AG09309 (cell line): ENCODE data around the gene MLH3.

Experiments
- DNase-seq: peaks from one replicate; pipeline ENCODE4 v3.0.0-alpha.2; 2010; ENCODE audit warnings: low read depth
- H3K4me3 ChIP-seq: 2 replicates; pipeline ENCODE4 v1.5.1; 2011; ENCODE audit warnings: mild to moderate bottlenecking, low read depth, low read length, moderate library complexity; ENCODE audit not compliant: control insufficient read depth
- CTCF ChIP-seq: IDR thresholded peaks from 2 replicates; pipeline ENCODE4 v1.5.1; 2011; ENCODE audit warnings: mild to moderate bottlenecking, low read depth, low read length, inconsistent platforms; ENCODE audit not compliant: insufficient read depth, control insufficient read depth; ENCODE audit errors: missing control alignments

Gene MLH3

GRCh38 chr14:75023108-75023507 lies 28.2 kb downstream of the MLH3 start:
- TF ChIP-seq CTCF: no peak
- no peak for DNase-seq
- H3K4me3 ChIP-seq: no peak overlapping the region

GRCh38 chr14:75022655-75023054 lies 28.6 kb downstream of the MLH3 start:
- no peak for DNase-seq
- H3K4me3 ChIP-seq: no peak overlapping the region
- TF ChIP-seq CTCF: peak; percentile 32

- TF ChIP-seq CTCF: no peak
- H3K4me3 ChIP-seq: no peak overlapping the region
- no peak for DNase-seq
Observed at GRCh38 chr14:75018694-75019093, 32.6 kb downstream of the MLH3 start.

- DNase-seq: no peak
- H3K4me3 ChIP-seq: no peak overlapping the region
- no peak for TF ChIP-seq CTCF
Observed at GRCh38 chr14:75016815-75017214, 34.5 kb downstream of the MLH3 start.

- DNase-seq: no peak
- no peak overlapping the region for H3K4me3 ChIP-seq
- no peak for TF ChIP-seq CTCF
Observed at GRCh38 chr14:75015496-75015895, 35.8 kb downstream of the MLH3 start.

GRCh38 chr14:75013290-75013689 lies 38.0 kb downstream of the MLH3 start:
- TF ChIP-seq CTCF: no peak
- no peak overlapping the region for H3K4me3 ChIP-seq
- no peak for DNase-seq
